Body of pancreas (tissue), 4 donors: ENCODE results near the gene ATOH8.

Source experiments
- POLR2A ChIP-seq, 3 donors: fragments of 450-650 bp; IDR thresholded peaks; one replicate each; pipeline ENCODE4 v1.6.1; 2016; ENCODE audit warnings: antibody characterized with exemption in 3 of 3, mild to moderate bottlenecking in 2 of 3
- TF ChIP-seq, protein P1 (sequence below), 7 experiments: fragments of 450-650 bp in 4 of 7; fragments of 200-600 bp in 3 of 7; sonication (generic) in 3 of 7; IDR thresholded peaks; one replicate each; pipeline ENCODE4 v1.5.1; 2016 to 2019; ENCODE audit warnings: antibody characterized with exemption in 7 of 7

DNA sequence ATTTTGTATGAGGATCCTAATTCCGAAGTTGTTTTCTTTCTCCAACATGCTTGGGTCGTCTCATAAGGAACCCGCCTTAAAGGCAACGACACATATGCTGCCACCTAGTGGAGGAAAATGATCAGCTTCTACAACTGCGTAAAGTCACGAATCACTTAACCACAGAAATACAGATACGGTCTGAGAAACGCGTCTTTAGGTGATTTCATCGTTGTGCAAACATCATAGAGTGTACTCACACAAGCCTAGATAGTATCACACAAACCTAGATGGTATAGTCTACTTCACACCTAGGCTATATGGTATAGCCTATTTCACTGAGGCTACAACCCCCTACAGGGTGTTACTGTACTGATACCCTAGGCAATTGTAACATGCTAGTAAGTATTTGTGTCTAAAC lies 46.5 kb upstream of the ATOH8 start:
- TF ChIP-seq, protein P1, sequence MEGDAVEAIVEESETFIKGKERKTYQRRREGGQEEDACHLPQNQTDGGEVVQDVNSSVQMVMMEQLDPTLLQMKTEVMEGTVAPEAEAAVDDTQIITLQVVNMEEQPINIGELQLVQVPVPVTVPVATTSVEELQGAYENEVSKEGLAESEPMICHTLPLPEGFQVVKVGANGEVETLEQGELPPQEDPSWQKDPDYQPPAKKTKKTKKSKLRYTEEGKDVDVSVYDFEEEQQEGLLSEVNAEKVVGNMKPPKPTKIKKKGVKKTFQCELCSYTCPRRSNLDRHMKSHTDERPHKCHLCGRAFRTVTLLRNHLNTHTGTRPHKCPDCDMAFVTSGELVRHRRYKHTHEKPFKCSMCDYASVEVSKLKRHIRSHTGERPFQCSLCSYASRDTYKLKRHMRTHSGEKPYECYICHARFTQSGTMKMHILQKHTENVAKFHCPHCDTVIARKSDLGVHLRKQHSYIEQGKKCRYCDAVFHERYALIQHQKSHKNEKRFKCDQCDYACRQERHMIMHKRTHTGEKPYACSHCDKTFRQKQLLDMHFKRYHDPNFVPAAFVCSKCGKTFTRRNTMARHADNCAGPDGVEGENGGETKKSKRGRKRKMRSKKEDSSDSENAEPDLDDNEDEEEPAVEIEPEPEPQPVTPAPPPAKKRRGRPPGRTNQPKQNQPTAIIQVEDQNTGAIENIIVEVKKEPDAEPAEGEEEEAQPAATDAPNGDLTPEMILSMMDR (IDR thresholded peaks at IDR 0.05) = peak; percentile 74 to 89 (median 87)
- TF ChIP-seq POLR2A (IDR thresholded peaks at IDR 0.05) = no peak
